Fibroblast of the aortic adventitia (primary cell): ENCODE results near the gene TFF1. TPM values are rescaled to one million over a fixed set of nuclear protein-coding genes. Genes with fewer than 3 reads are reported as not detected.

Experiments used
- DNase-seq: peaks from one replicate; pipeline ENCODE4 v3.0.0-alpha.2; 2010; ENCODE audit warnings: low read depth
- H3K4me3 ChIP-seq: 2 replicates; pipeline ENCODE4 v1.5.1; 2011; ENCODE audit warnings: low read depth, mild to moderate bottlenecking, control low read depth, low read length, moderate library complexity
- CTCF ChIP-seq: IDR thresholded peaks from 2 replicates; pipeline ENCODE4 v1.5.1; 2011; ENCODE audit warnings: mild to moderate bottlenecking, low read length, control low read depth, inconsistent platforms; ENCODE audit not compliant: insufficient read depth
- total RNA-seq: library from RNA; depleted of rRNA; stranded (reverse); fragments of >200 nt; gene quantifications from 2 replicates; pipeline ENCODE4 v1.2.3, GENCODE V29; 2012; ENCODE audit warnings: low replicate concordance

TFF1 gene
- total RNA-seq, 1 donor = not detected

GRCh38 chr21:42377951-42378340 is 11.6 kb upstream of the TFF1 start:
- TF ChIP-seq CTCF = no peak
- no peak for DNase-seq
- no peak overlapping the region for H3K4me3 ChIP-seq

GRCh38 chr21:42377211-42377950 is 11.0 kb upstream of the TFF1 start:
- H3K4me3 ChIP-seq = no peak overlapping the region
- TF ChIP-seq CTCF = no peak
- no peak for DNase-seq

GRCh38 chr21:42376338-42376982 is 10.1 kb upstream of the TFF1 start:
- no peak overlapping the region for H3K4me3 ChIP-seq
- TF ChIP-seq CTCF = no peak
- DNase-seq = no peak

- DNase-seq = no peak
- H3K4me3 ChIP-seq = no peak overlapping the region
- no peak for TF ChIP-seq CTCF
Observed at GRCh38 chr21:42375966-42376337, 9.6 kb upstream of the TFF1 start.

- no peak for TF ChIP-seq CTCF
- no peak for DNase-seq
- no peak overlapping the region for H3K4me3 ChIP-seq
Observed at GRCh38 chr21:42375506-42375905, 9.2 kb upstream of the TFF1 start.

GRCh38 chr21:42374864-42375499 is 8.6 kb upstream of the TFF1 start:
- TF ChIP-seq CTCF = no peak
- DNase-seq = no peak

More at GRCh38 chr21:42374864-42375499, 8.6 kb upstream of the TFF1 start:
- H3K4me3 ChIP-seq = no peak overlapping the region
